B cell (primary cell): ENCODE data around the gene TTC23. TPM values are rescaled to one million over a fixed set of nuclear protein-coding genes. Genes with fewer than 3 reads are reported as not detected.

Source experiments
- ATAC-seq: fragments of 200-7000 bp; cut with Tn5 transposase; one replicate; pipeline ENCODE4 v1.10.0; 2021; ENCODE audit warnings: low read depth, mild to moderate bottlenecking, moderate number of reproducible peaks, moderate library complexity
- CTCF ChIA-PET: fragments of 350-600 bp; sonication (Branson Sonifier 250); formaldehyde crosslinking; loops from one replicate; lab custom pipeline; 2021; ENCODE audit warnings: antibody characterized with exemption, inconsistent platforms; lab: Charles Lee
- POLR2A ChIA-PET: fragments of 350-600 bp; sonication (Branson Sonifier 250); formaldehyde crosslinking; loops from one replicate; lab custom pipeline; 2021; ENCODE audit warnings: antibody characterized with exemption; lab: Charles Lee
- DNase-seq: peaks from one replicate; pipeline ENCODE4 v3.0.0; 2013
- H2AFZ ChIP-seq: 2 replicates; pipeline ENCODE4 v1.6.1; 2012; ENCODE audit warnings: mild to moderate bottlenecking, low read depth, low read length; ENCODE audit not compliant: insufficient read depth, poor library complexity, severe bottlenecking
- H3K27ac ChIP-seq, 2 donors: 1 replicate in 1 of 2; 2 replicates in 1 of 2; pipeline ENCODE4 v1.5.1; 2012 to 2013; ENCODE audit warnings: low read length in 2 of 2, mild to moderate bottlenecking in 2 of 2, moderate library complexity in 1 of 2
- H3K27me3 ChIP-seq, 4 experiments: fragments of 200-600 bp in 1 of 4; sonication (generic) in 1 of 4; replicated peaks in 1 of 4; 1 replicate in 2 of 4; 2 replicates in 2 of 4; pipeline versions ENCODE4 v1.6.1 to v1.7.0; 2013 to 2016; ENCODE audit warnings: low read length in 3 of 4, mild to moderate bottlenecking in 2 of 4, mixed read lengths in 1 of 4, moderate library complexity in 1 of 4; ENCODE audit not compliant: insufficient read depth in 4 of 4, control insufficient read depth in 3 of 4; ENCODE audit errors: control extremely low read depth in 1 of 4
- H3K36me3 ChIP-seq, 2 experiments: replicated peaks in 1 of 2; 1 replicate in 1 of 2; 2 replicates in 1 of 2; pipeline versions ENCODE4 v1.6.1 to v1.7.1; 2013; ENCODE audit warnings: low read length in 1 of 2; ENCODE audit not compliant: insufficient read depth in 2 of 2, control insufficient read depth in 1 of 2; ENCODE audit errors: control extremely low read depth in 1 of 2, extremely low read depth in 1 of 2
- H3K4me1 ChIP-seq, 2 donors: fragments of 200-600 bp in 1 of 2; sonication (generic) in 1 of 2; 1 replicate in 1 of 2; 2 replicates in 1 of 2; pipeline versions ENCODE4 v1.5.1 to v1.6.1; 2013 to 2017; ENCODE audit warnings: low read length in 2 of 2; ENCODE audit not compliant: control insufficient read depth in 2 of 2, insufficient read depth in 2 of 2
- H3K4me2 ChIP-seq: replicated peaks from 2 replicates; pipeline ENCODE3; 2012; ENCODE audit warnings: mild to moderate bottlenecking, low read depth, low read length; ENCODE audit not compliant: poor library complexity, severe bottlenecking
- H3K4me3 ChIP-seq, 5 experiments: fragments of 200-600 bp in 1 of 5; sonication (generic) in 1 of 5; 1 replicate in 3 of 5; 2 replicates in 2 of 5; pipeline versions ENCODE4 v1.5.1 to v1.7.0; 2011 to 2016; ENCODE audit warnings: low read length in 4 of 5, mild to moderate bottlenecking in 4 of 5, low read depth in 2 of 5, control low read depth in 1 of 5, moderate library complexity in 1 of 5; ENCODE audit not compliant: insufficient read depth in 1 of 5; ENCODE audit errors: control extremely low read depth in 1 of 5, extremely low read depth in 1 of 5
- H3K79me2 ChIP-seq: fragments of 200-600 bp; sonication (generic); one replicate; pipeline ENCODE4 v1.6.0; 2016; ENCODE audit warnings: low read length; ENCODE audit not compliant: control insufficient read depth, insufficient read depth
- H3K9ac ChIP-seq: fragments of 200-600 bp; sonication (generic); 2 replicates; pipeline ENCODE4 v1.6.1; 2017; ENCODE audit warnings: mild to moderate bottlenecking, low read length, moderate library complexity
- H3K9me3 ChIP-seq, 3 donors: one replicate each; pipeline versions ENCODE4 v1.6.1 to v1.7.1; 2013; ENCODE audit warnings: low read length in 2 of 3; ENCODE audit not compliant: control insufficient read depth in 2 of 3, insufficient read depth in 1 of 3; ENCODE audit errors: control extremely low read depth in 1 of 3
- H4K20me1 ChIP-seq: 2 replicates; pipeline ENCODE4 v1.6.0; 2012; ENCODE audit warnings: mild to moderate bottlenecking, low read length; ENCODE audit not compliant: insufficient read depth, control insufficient read depth, poor library complexity, severe bottlenecking
- H3K27ac Mint-ChIP-seq: one replicate; pipeline ENCODE4 v1.8.0; 2021; ENCODE audit warnings: mixed read lengths
- H3K27me3 Mint-ChIP-seq: one replicate; pipeline ENCODE4 v1.8.0; 2021; ENCODE audit warnings: mixed read lengths
- H3K4me1 Mint-ChIP-seq: one replicate; pipeline ENCODE4 v1.8.0; 2021; ENCODE audit warnings: mixed read lengths
- H3K4me3 Mint-ChIP-seq: one replicate; pipeline ENCODE4 v1.8.0; 2021; ENCODE audit warnings: mixed read lengths
- H3K9me3 Mint-ChIP-seq: one replicate; pipeline ENCODE4 v1.8.0; 2022; ENCODE audit warnings: mixed read lengths; ENCODE audit not compliant: insufficient read depth
- CTCF ChIP-seq: fragments of 200-600 bp; IDR thresholded peaks from one replicate; pipeline ENCODE4 v1.8.0; 2022; ENCODE audit warnings: antibody characterized with exemption, mild to moderate bottlenecking
- EZH2 ChIP-seq: IDR thresholded peaks from 2 replicates; pipeline ENCODE4 v1.6.1; 2012; ENCODE audit warnings: borderline replicate concordance, low read depth, mild to moderate bottlenecking, moderate library complexity, low read length; ENCODE audit not compliant: insufficient read depth, poor library complexity, severe bottlenecking
- WGBS: methylation state at CpG from one replicate; pipeline ENCODE4 v1.1.5; 2013; ENCODE audit warnings: missing lambda C conversion rate; ENCODE audit not compliant: insufficient coverage; 5-methylcytosine and 5-hydroxymethylcytosine counted together
- intact Hi-C: fragments of 100-400 bp; cut with micrococcal nuclease; formaldehyde crosslinking; loops from one replicate; pipeline ENCODE4 v1.10.0; 2022
- polyA plus RNA-seq: library from polyadenylated mRNA; depleted of rRNA; stranded (reverse); fragments of >200 nt; gene quantifications from 2 replicates; pipeline ENCODE4 v1.2.3, GENCODE V29; 2012
- total RNA-seq, 2 donors: library from RNA; stranded (reverse); fragments of 120-200 nt in 1 of 2; gene quantifications; 1 replicate in 1 of 2; 2 replicates in 1 of 2; pipeline versions ENCODE4 v1.2.3 to v1.2.4, GENCODE V29; 2013 to 2022

Gene TTC23
- total and polyA plus RNA-seq, 2 donors (not counting 1 experiment from before 2014, with no cell fraction given) = 0.15 to 1.9 TPM

- intact Hi-C loops = no loop called here
- TF ChIP-seq EZH2 (no peak), CTCF (no peak)
- Histone ChIP-seq H3K4me2 (no peak overlapping the region), H3K27ac (no peak overlapping the region), H2AFZ (no peak overlapping the region), H3K4me3 (no peak overlapping the region), H3K36me3 (no peaks in the 10 kb centered on the region), H3K79me2 (no peaks in the 10 kb centered on the region), H3K4me1 (no peaks in the 10 kb centered on the region), H3K27me3 (no peaks in the 10 kb centered on the region), H4K20me1 (no peaks in the 10 kb centered on the region), H3K9me3 (no peaks in the 10 kb centered on the region), H3K9ac (no peak overlapping the region)
- CTCF ChIA-PET = no interaction called here
- WGBS = 92% methylated on average over 7 of the region's 7 CpGs
- Mint-ChIP-seq H3K4me1 (no peaks in the 10 kb centered on the region), H3K27me3 (no peaks in the 10 kb centered on the region), H3K4me3 (no peak overlapping the region), H3K27ac (no peak overlapping the region), H3K9me3 (no peaks in the 10 kb centered on the region)
- POLR2A ChIA-PET = no interaction called here
- ATAC-seq (no peak), DNase-seq (no peak)
Observed at GRCh38 chr15:99148851-99149276, 100.5 kb downstream of the TTC23 start.

GRCh38 chr15:99146661-99147060 lies 102.7 kb downstream of the TTC23 start:
- H3K9me3 ChIP-seq = no peaks in the 10 kb centered on the region
- H3K27ac ChIP-seq = no peak overlapping the region
- ChIA-PET POLR2A (no interaction called here), CTCF (no interaction called here)
- no peak overlapping the region for H3K27ac Mint-ChIP-seq
- H3K4me1 Mint-ChIP-seq = no peaks in the 10 kb centered on the region
- WGBS = 88% methylated on average over 5 of the region's 5 CpGs
- no peak overlapping the region for H3K4me3 ChIP-seq
- no peaks in the 10 kb centered on the region for H4K20me1 ChIP-seq
- ATAC-seq = no peak
- no peaks in the 10 kb centered on the region for H3K4me1 ChIP-seq
- no peaks in the 10 kb centered on the region for H3K36me3 ChIP-seq
- H3K4me2 ChIP-seq = no peak overlapping the region
- H3K27me3 Mint-ChIP-seq = no peaks in the 10 kb centered on the region
- no peak overlapping the region for H2AFZ ChIP-seq
- intact Hi-C loops = no loop called here
- no peaks in the 10 kb centered on the region for H3K79me2 ChIP-seq
- no peak overlapping the region for H3K4me3 Mint-ChIP-seq
- H3K9ac ChIP-seq = no peak overlapping the region
- no peak for DNase-seq
- no peaks in the 10 kb centered on the region for H3K9me3 Mint-ChIP-seq
- TF ChIP-seq CTCF (no peak), EZH2 (no peak)
- H3K27me3 ChIP-seq = no peaks in the 10 kb centered on the region
